ENCODE measurements around the gene SLC7A4. TPM values are rescaled to one million over a fixed set of nuclear protein-coding genes. Genes with fewer than 3 reads are reported as not detected.

SLC7A4 gene
- total RNA-seq, 2 experiments from 2014 or later = not detected

GRCh38 chr22:21034989-21035388 is 2.6 kb upstream of the SLC7A4 start:
- CTCF ChIA-PET = interaction anchor here (1.5 kb wide), 1 partner anchor 32 kb away, joined by 3 read pairs; no protein-coding TSS in a partner anchor
- POLR2A ChIA-PET = no interaction called here
- Mint-ChIP-seq H3K27ac (no peak overlapping the region), H3K27me3 (peaks cover 28% of the 10 kb centered on the region), H3K4me3 (no peak overlapping the region), H3K36me3 (ENCODE audit: low read depth) (no peaks in the 10 kb centered on the region), H3K9me3 (no peaks in the 10 kb centered on the region), H3K4me1 (ENCODE audit: low read depth) (peaks cover 2% of the 10 kb centered on the region)
- intact Hi-C loops (cut with micrococcal nuclease) = no loop called here
- DNase-seq (no peak), ATAC-seq (no peak)
- TF ChIP-seq CTCF (IDR thresholded peaks at IDR 0.05) = no peak

- Mint-ChIP-seq H3K27me3 (peaks cover 28% of the 10 kb centered on the region), H3K27ac (no peak overlapping the region), H3K36me3 (ENCODE audit: low read depth) (no peaks in the 10 kb centered on the region), H3K9me3 (no peaks in the 10 kb centered on the region), H3K4me3 (no peak overlapping the region), H3K4me1 (ENCODE audit: low read depth) (peaks cover 2% of the 10 kb centered on the region)
- no peak for DNase-seq
- TF ChIP-seq CTCF (IDR thresholded peaks at IDR 0.05) = no peak
- peak; percentile 30 for ATAC-seq
- ChIA-PET POLR2A (no interaction called here), CTCF (interaction anchor here (1.0 to 1.5 kb wide), 2 partner anchors 12 to 31 kb away, joined by 3 read pairs; no protein-coding TSS in a partner anchor)
- intact Hi-C loops (cut with micrococcal nuclease) = no loop called here
Observed at GRCh38 chr22:21033895-21034294, 1.5 kb upstream of the SLC7A4 start.

DNA sequence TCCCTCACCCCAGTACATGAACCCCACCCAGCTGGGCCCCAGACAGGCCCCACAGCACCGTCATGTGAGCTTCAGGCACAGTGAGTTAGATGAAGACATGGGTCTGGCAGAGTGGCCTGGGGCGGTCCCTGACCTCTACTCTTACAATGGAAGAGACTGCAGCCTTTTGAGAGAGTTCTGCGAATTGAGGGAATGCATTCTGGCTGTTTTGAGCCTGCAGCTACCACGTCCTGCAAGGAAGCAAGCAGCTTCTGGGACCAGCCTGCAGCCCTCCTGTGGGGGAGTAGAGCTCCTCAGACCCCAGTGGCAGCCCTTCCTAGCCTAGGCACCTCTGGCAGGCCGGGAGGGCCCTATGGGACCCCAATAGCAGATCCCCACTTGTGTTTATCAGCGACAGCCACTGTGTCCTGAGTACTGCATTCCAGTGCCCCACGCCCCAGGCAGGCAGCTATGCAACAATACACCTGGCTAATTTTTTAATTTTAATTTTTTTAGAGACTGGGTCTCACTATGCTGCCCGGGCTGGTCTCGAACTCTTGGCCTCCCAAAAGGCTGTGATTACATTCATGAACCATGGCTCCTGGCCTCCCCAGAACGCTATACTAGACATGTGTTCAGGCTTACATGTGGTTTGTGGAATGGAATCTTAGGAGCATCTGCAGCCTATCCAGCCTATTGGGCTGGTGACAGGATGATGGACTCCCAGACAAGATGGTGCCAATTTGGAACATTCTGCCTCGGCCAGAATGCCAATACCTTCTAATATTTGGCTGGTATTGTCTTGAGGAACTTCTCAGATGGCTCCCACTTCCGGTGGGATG is 717 bp upstream of the SLC7A4 start:
- ChIA-PET POLR2A (no interaction called here), CTCF (interaction anchor here (1.0 to 1.4 kb wide), 3 partner anchors 12 to 70 kb away, joined by 3 to 5 read pairs (median 4); no protein-coding TSS in a partner anchor)
- H3K4me3 Mint-ChIP-seq = no peak overlapping the region
- H3K9me3 Mint-ChIP-seq = no peaks in the 10 kb centered on the region
- TF ChIP-seq CTCF (IDR thresholded peaks at IDR 0.05) = no peak
- no peak overlapping the region for H3K27ac Mint-ChIP-seq
- peaks cover 2% of the 10 kb centered on the region for H3K4me1 Mint-ChIP-seq (ENCODE audit: low read depth)
- intact Hi-C loops (cut with micrococcal nuclease) = no loop called here
- ATAC-seq = no peak
- H3K36me3 Mint-ChIP-seq (ENCODE audit: low read depth) = no peaks in the 10 kb centered on the region
- no peak for DNase-seq
- H3K27me3 Mint-ChIP-seq = peaks cover 25% of the 10 kb centered on the region

- ATAC-seq (no peak), DNase-seq (no peak)
- Mint-ChIP-seq H3K36me3 (ENCODE audit: low read depth) (no peaks in the 10 kb centered on the region), H3K4me3 (no peak overlapping the region), H3K27ac (no peak overlapping the region), H3K27me3 (peaks cover 21% of the 10 kb centered on the region), H3K4me1 (ENCODE audit: low read depth) (peaks cover 2% of the 10 kb centered on the region), H3K9me3 (no peaks in the 10 kb centered on the region)
- ChIA-PET POLR2A (no interaction called here), CTCF (interaction anchor here (1.4 kb wide), 1 partner anchor 71 kb away, joined by 5 read pairs; no protein-coding TSS in a partner anchor)
- no peak for TF ChIP-seq CTCF (IDR thresholded peaks at IDR 0.05)
- intact Hi-C loops (cut with micrococcal nuclease) = no loop called here
Observed at GRCh38 chr22:21031545-21032036, 770 bp downstream of the SLC7A4 start.

Measured in activated CD8-positive, alpha-beta T cell treated with anti-CD3 and anti-CD28 coated beads for 36 hours (primary cell).